H1 (cell line): Measurements from ENCODE around the gene ZDHHC11. TPM values are rescaled to one million over a fixed set of nuclear protein-coding genes. Genes with fewer than 3 reads are reported as not detected.
"Not testable (repeated sequence)": the region's sequence is repeated elsewhere in the genome, so short reads cannot be mapped to it uniquely, and the experiment has no call there.

Experiments
- CTCF ChIA-PET: fragments of 300-600 bp; sonication (Branson Sonifier 250); formaldehyde crosslinking; loops from one replicate; lab custom pipeline; 2021; ENCODE audit not compliant: partially characterized antibody; lab: Charles Lee
- POLR2A ChIA-PET: fragments of 300-600 bp; sonication (Branson Sonifier 250); formaldehyde crosslinking; loops from one replicate; lab custom pipeline; 2021; ENCODE audit warnings: inconsistent platforms; ENCODE audit not compliant: partially characterized antibody; lab: Charles Lee
- DNase-seq, 2 experiments: peaks; one replicate each; pipeline versions ENCODE4 v3.0.0 to v3.0.0-alpha.2; 2010 to 2022; ENCODE audit warnings: low spot score in 2 of 2, low read depth in 1 of 2, mixed read lengths in 1 of 2
- FAIRE-seq: peaks from 2 replicates; lab custom pipeline; 2011; peaks lifted over from hg19 to GRCh38; lab: Jason Lieb, UNC
- H2AFZ ChIP-seq: 2 replicates; pipeline ENCODE4 v1.8.1; 2012; ENCODE audit warnings: low read length, inconsistent platforms
- H2AK5ac ChIP-seq: 2 replicates; pipeline ENCODE4 v1.6.1; 2013; ENCODE audit warnings: low read depth, low read length
- H2BK120ac ChIP-seq: replicated peaks from 2 replicates; pipeline ENCODE3; 2013; ENCODE audit warnings: low read depth, low read length, inconsistent platforms
- H2BK12ac ChIP-seq: 2 replicates; pipeline ENCODE4 v1.6.1; 2013; ENCODE audit warnings: low read depth, low read length
- H2BK15ac ChIP-seq: 2 replicates; pipeline ENCODE4 v1.6.1; 2013; ENCODE audit warnings: low read length
- H2BK20ac ChIP-seq: 2 replicates; pipeline ENCODE4 v1.6.1; 2013; ENCODE audit warnings: low read length
- H2BK5ac ChIP-seq: 2 replicates; pipeline ENCODE4 v1.6.1; 2013; ENCODE audit warnings: low read depth, low read length
- H3K14ac ChIP-seq: 2 replicates; pipeline ENCODE4 v1.6.1; 2013; ENCODE audit warnings: inconsistent platforms; ENCODE audit not compliant: insufficient read length
- H3K18ac ChIP-seq: 2 replicates; pipeline ENCODE4 v1.6.1; 2013; ENCODE audit warnings: low read length; ENCODE audit errors: extremely low read depth
- H3K23ac ChIP-seq: 2 replicates; pipeline ENCODE4 v1.6.1; 2013; ENCODE audit warnings: inconsistent platforms; ENCODE audit not compliant: insufficient read length
- H3K23me2 ChIP-seq: 2 replicates; pipeline ENCODE4 v1.6.1; 2013; ENCODE audit warnings: low read depth, low read length
- H3K27ac ChIP-seq: 2 replicates; pipeline ENCODE4 v1.6.1; 2011; ENCODE audit warnings: low read depth, low read length, inconsistent platforms
- H3K27me3 ChIP-seq, 4 experiments: replicated peaks in 1 of 4; 1 replicate in 1 of 4; 2 replicates in 3 of 4; pipeline versions ENCODE4 v1.6.1 to v1.8.1; 2011 to 2013; ENCODE audit warnings: low read length in 3 of 4, mild to moderate bottlenecking in 3 of 4, inconsistent platforms in 2 of 4, mixed read lengths in 2 of 4, moderate library complexity in 1 of 4; ENCODE audit not compliant: control insufficient read depth in 3 of 4, insufficient read depth in 3 of 4; ENCODE audit errors: extremely low read depth in 1 of 4
- H3K36me3 ChIP-seq, 4 experiments: 2 replicates each; pipeline versions ENCODE4 v1.6.1 to v1.8.1; 2011 to 2013; ENCODE audit warnings: mild to moderate bottlenecking in 4 of 4, low read length in 3 of 4, moderate library complexity in 2 of 4, control low read depth in 1 of 4, inconsistent platforms in 1 of 4; ENCODE audit not compliant: insufficient read depth in 4 of 4, control insufficient read depth in 2 of 4
- H3K4ac ChIP-seq: replicated peaks from 2 replicates; pipeline ENCODE3; 2013; ENCODE audit warnings: low read length, low read depth, mixed read lengths, inconsistent platforms; ENCODE audit not compliant: insufficient read length
- H3K4me1 ChIP-seq, 4 experiments: replicated peaks in 1 of 4; 1 replicate in 1 of 4; 2 replicates in 3 of 4; pipeline versions ENCODE4 v1.6.1 to v1.8.1; 2011 to 2013; ENCODE audit warnings: low read length in 3 of 4, inconsistent platforms in 2 of 4, mixed read lengths in 1 of 4; ENCODE audit not compliant: insufficient read depth in 4 of 4, control insufficient read depth in 3 of 4
- H3K4me2 ChIP-seq, 2 experiments: 2 replicates each; pipeline versions ENCODE4 v1.6.1 to v1.8.1; 2011 to 2013; ENCODE audit warnings: low read depth in 2 of 2, low read length in 2 of 2, control low read depth in 1 of 2, inconsistent platforms in 1 of 2, mild to moderate bottlenecking in 1 of 2; ENCODE audit not compliant: insufficient read depth in 1 of 2
- H3K4me3 ChIP-seq, 4 experiments: fragments of 200-600, 300-600 bp in 1 of 4; sonication (generic), shearing (Covaris generic), sonication (Bioruptor Twin) in 1 of 4; 2 replicates each; pipeline versions ENCODE4 v1.5.1 to v1.8.1; 2011 to 2016; ENCODE audit warnings: low read length in 4 of 4, low read depth in 3 of 4, control low read depth in 2 of 4, inconsistent platforms in 2 of 4, mild to moderate bottlenecking in 2 of 4, mixed read lengths in 1 of 4, moderate library complexity in 1 of 4; ENCODE audit not compliant: insufficient read depth in 2 of 4; ENCODE audit errors: extremely low read depth in 1 of 4
- H3K56ac ChIP-seq: replicated peaks from 2 replicates; pipeline ENCODE3; 2013; ENCODE audit warnings: low read depth, mild to moderate bottlenecking, mixed read lengths, low read length, inconsistent platforms; ENCODE audit not compliant: insufficient read length
- H3K79me1 ChIP-seq: 2 replicates; pipeline ENCODE4 v1.6.1; 2013; ENCODE audit warnings: low read depth, low read length, control low read depth
- H3K79me2 ChIP-seq, 2 experiments: 2 replicates each; pipeline versions ENCODE4 v1.6.1 to v1.8.1; 2012 to 2013; ENCODE audit warnings: low read length in 2 of 2, mild to moderate bottlenecking in 2 of 2, inconsistent platforms in 1 of 2; ENCODE audit not compliant: insufficient read depth in 2 of 2, control insufficient read depth in 1 of 2
- H3K9ac ChIP-seq, 4 experiments: replicated peaks in 1 of 4; 1 replicate in 1 of 4; 2 replicates in 3 of 4; pipeline versions ENCODE4 v1.6.1 to v1.8.1; 2011 to 2013; ENCODE audit warnings: low read depth in 3 of 4, low read length in 3 of 4, control low read depth in 2 of 4, mild to moderate bottlenecking in 2 of 4, moderate library complexity in 2 of 4, inconsistent platforms in 1 of 4; ENCODE audit errors: extremely low read depth in 1 of 4
- H3K9me3 ChIP-seq, 2 experiments: 2 replicates each; pipeline versions ENCODE4 v1.6.1 to v1.8.1; 2012 to 2013; ENCODE audit warnings: mild to moderate bottlenecking in 2 of 2, moderate library complexity in 2 of 2, control low read depth in 1 of 2, inconsistent platforms in 1 of 2, low read depth in 1 of 2, low read length in 1 of 2, mixed read lengths in 1 of 2; ENCODE audit not compliant: insufficient read depth in 2 of 2
- H4K20me1 ChIP-seq, 2 experiments: replicated peaks in 1 of 2; 2 replicates each; pipeline versions ENCODE3 to v1.8.1; 2011 to 2013; ENCODE audit warnings: inconsistent platforms in 2 of 2, low read length in 2 of 2, mild to moderate bottlenecking in 1 of 2; ENCODE audit not compliant: insufficient read depth in 2 of 2, control insufficient read depth in 1 of 2
- H4K5ac ChIP-seq: 2 replicates; pipeline ENCODE4 v1.6.1; 2013; ENCODE audit warnings: low read length, low read depth, mixed read lengths, inconsistent platforms; ENCODE audit not compliant: insufficient read length
- H4K8ac ChIP-seq: 2 replicates; pipeline ENCODE4 v1.8.0; 2013; ENCODE audit warnings: mild to moderate bottlenecking, moderate library complexity, low read length, inconsistent platforms; ENCODE audit not compliant: insufficient read depth; ENCODE audit errors: extremely low read depth
- H4K91ac ChIP-seq: replicated peaks from 2 replicates; pipeline ENCODE3; 2013; ENCODE audit warnings: low read length, mixed read lengths, inconsistent platforms; ENCODE audit not compliant: insufficient read length
- WGBS, 2 experiments: shearing (Covaris generic) in 1 of 2; methylation state at CpG; one replicate each; pipeline versions ENCODE4 v1.1.6 to v1.1.7; 2013 to 2015; ENCODE audit warnings: low lambda C conversion rate in 2 of 2, mixed read lengths in 2 of 2, inconsistent platforms in 1 of 2, low coverage in 1 of 2, missing lambda C conversion rate in 1 of 2; ENCODE audit not compliant: insufficient replicate concordance in 2 of 2, insufficient coverage in 1 of 2, insufficient read length in 1 of 2; ENCODE audit errors: extremely low coverage in 1 of 2, missing lambda C conversion rate in 1 of 2; 5-methylcytosine and 5-hydroxymethylcytosine counted together
- polyA plus RNA-seq, 7 experiments: library from polyadenylated mRNA; depleted of rRNA in 3 of 7; stranded (reverse) in 5 of 7; unstranded in 2 of 7; fragments of >200 nt in 5 of 7; fragments of 200-250 nt in 2 of 7; gene quantifications; 1 replicate in 5 of 7; 2 replicates in 1 of 7; 4 replicates in 1 of 7; pipeline versions ENCODE4 v1.2.1 to v1.2.3, GENCODE V29; 2011 to 2013; ENCODE audit warnings: missing spikeins in 2 of 7, mixed read lengths in 2 of 7
- total RNA-seq: library from RNA; stranded (reverse); fragmentation: NEBNext Ultra II Directional; extraction: Animal tissue kit (Norgen Biotek cat#: 25700); gene quantifications from 2 replicates; pipeline ENCODE4 v1.2.1, GENCODE V29; 2021

ZDHHC11 gene
- total and polyA plus RNA-seq, 2 of the 8 experiments (the other 6 are each of a cell fraction or from before 2014, with no cell fraction given), result 4.7 to 16.6 TPM

GRCh38 chr5:762996-763395 is 87.8 kb downstream of the ZDHHC11 start:
- H4K91ac ChIP-seq, H3K4ac ChIP-seq, H3K18ac ChIP-seq, H3K4me2 ChIP-seq, H3K56ac ChIP-seq, H3K4me3 ChIP-seq, H3K23ac ChIP-seq, DNase-seq, FAIRE-seq, H2BK20ac ChIP-seq, H3K9ac ChIP-seq, H2AFZ ChIP-seq, H4K8ac ChIP-seq, H3K36me3 ChIP-seq, H2BK12ac ChIP-seq, H2BK120ac ChIP-seq, H2AK5ac ChIP-seq, H3K27me3 ChIP-seq, H4K5ac ChIP-seq, H3K14ac ChIP-seq, H2BK5ac ChIP-seq, H3K23me2 ChIP-seq, H3K79me2 ChIP-seq, H4K20me1 ChIP-seq, H3K4me1 ChIP-seq, H3K27ac ChIP-seq, H2BK15ac ChIP-seq, POLR2A ChIA-PET, H3K79me1 ChIP-seq: not testable (repeated sequence)
- 92% methylated on average over 7 of the region's 8 CpGs; no CpG with 5 or more reads in 1 of the 2 experiments for WGBS, 2 experiments
- H3K9me3 ChIP-seq, result peaks cover 2 to 24% of the 10 kb centered on the region in 2 experiments; a peak in 3 of 4 replicates
- CTCF ChIA-PET, result interaction anchor here (1.0 kb wide), 1 partner anchor 12 kb away, joined by 3 read pairs; no protein-coding TSS in a partner anchor
